SJCRH30 (cell line): ENCODE measurements around the gene TSPAN9. TPM values are rescaled to one million over a fixed set of nuclear protein-coding genes. Genes with fewer than 3 reads are reported as not detected.

Experiments
- DNase-seq, 2 experiments: peaks; one replicate each; pipeline ENCODE4 v3.0.0-alpha.2; 2015 to 2020
- H3K27ac ChIP-seq: fragments of 250-450 bp; sonication (Bioruptor Pico); 2 replicates; pipeline ENCODE4 v1.5.1; 2020; ENCODE audit warnings: mild to moderate bottlenecking, moderate library complexity
- H3K27me3 ChIP-seq: fragments of 250-450 bp; sonication (Bioruptor Pico); 2 replicates; pipeline ENCODE4 v1.5.1; 2020; ENCODE audit warnings: mild to moderate bottlenecking, moderate library complexity
- H3K36me3 ChIP-seq: fragments of 250-450 bp; sonication (Bioruptor Pico); 2 replicates; pipeline ENCODE4 v1.5.1; 2020; ENCODE audit warnings: mild to moderate bottlenecking, moderate library complexity
- H3K4me1 ChIP-seq: fragments of 250-450 bp; sonication (Bioruptor Pico); 2 replicates; pipeline ENCODE4 v1.5.1; 2020; ENCODE audit warnings: mild to moderate bottlenecking, moderate library complexity
- H3K4me3 ChIP-seq: fragments of 250-450 bp; sonication (Bioruptor Pico); 2 replicates; pipeline ENCODE4 v1.5.1; 2020; ENCODE audit warnings: mild to moderate bottlenecking, moderate library complexity
- H3K9me3 ChIP-seq: fragments of 250-450 bp; sonication (Bioruptor Pico); replicated peaks from 2 replicates; pipeline ENCODE4 v1.5.1; 2020; ENCODE audit warnings: mild to moderate bottlenecking, moderate library complexity
- total RNA-seq: library from RNA; depleted of rRNA; stranded (reverse); fragments of >200 nt; shearing (Covaris generic); gene quantifications from 2 replicates; pipeline ENCODE4 v1.2.3, GENCODE V29; 2014

The TSPAN9 gene
- total RNA-seq, 1 experiment from 2014 or later = 210 TPM

- no peak for DNase-seq
- H3K4me3 ChIP-seq = no peak overlapping the region
- H3K27me3 ChIP-seq = no peaks in the 10 kb centered on the region
- H3K36me3 ChIP-seq = peaks cover 40% of the 10 kb centered on the region
- no peaks in the 10 kb centered on the region for H3K9me3 ChIP-seq
- H3K4me1 ChIP-seq = peaks cover 37% of the 10 kb centered on the region
- H3K27ac ChIP-seq = no peak overlapping the region
These were observed 137.6 kb downstream of the TSPAN9 start for GRCh38 chr12:3214526-3215365.

GRCh38 chr12:3215410-3215975 lies 138.3 kb downstream of the TSPAN9 start:
- Histone ChIP-seq H3K4me1 (peaks cover 37% of the 10 kb centered on the region), H3K27me3 (no peaks in the 10 kb centered on the region), H3K4me3 (no peak overlapping the region), H3K27ac (no peak overlapping the region), H3K9me3 (no peaks in the 10 kb centered on the region), H3K36me3 (peaks cover 35% of the 10 kb centered on the region)
- DNase-seq = no peak

GRCh38 chr12:3216097-3216496 lies 138.9 kb downstream of the TSPAN9 start:
- H3K9me3 ChIP-seq = no peaks in the 10 kb centered on the region
- H3K4me3 ChIP-seq = no peak overlapping the region
- H3K27me3 ChIP-seq = no peaks in the 10 kb centered on the region
- H3K27ac ChIP-seq = no peak overlapping the region
- peaks cover 32% of the 10 kb centered on the region for H3K36me3 ChIP-seq
- DNase-seq = no peak
- peaks cover 37% of the 10 kb centered on the region for H3K4me1 ChIP-seq

- Histone ChIP-seq H3K9me3 (no peaks in the 10 kb centered on the region), H3K27ac (peak overlapping the region; percentile 80), H3K4me1 (peaks cover 37% of the 10 kb centered on the region), H3K27me3 (no peaks in the 10 kb centered on the region), H3K36me3 (peaks cover 32% of the 10 kb centered on the region), H3K4me3 (no peak overlapping the region)
- DNase-seq = peak; percentile 66 to 75
These were observed 139.8 kb downstream of the TSPAN9 start for GRCh38 chr12:3216726-3217682.

GRCh38 chr12:3217683-3218079 lies 140.5 kb downstream of the TSPAN9 start:
- Histone ChIP-seq H3K36me3 (peaks cover 30% of the 10 kb centered on the region), H3K27me3 (no peaks in the 10 kb centered on the region), H3K27ac (peak overlapping the region; percentile 80), H3K4me1 (peaks cover 37% of the 10 kb centered on the region), H3K9me3 (no peaks in the 10 kb centered on the region), H3K4me3 (no peak overlapping the region)
- DNase-seq = no peak

GRCh38 chr12:3218228-3219171 lies 141.3 kb downstream of the TSPAN9 start:
- Histone ChIP-seq H3K4me1 (peaks cover 38% of the 10 kb centered on the region), H3K36me3 (peaks cover 32% of the 10 kb centered on the region), H3K27ac (peak overlapping the region; percentile 80), H3K4me3 (no peak overlapping the region; the same call in 1 of the 2 replicates), H3K27me3 (no peaks in the 10 kb centered on the region), H3K9me3 (no peaks in the 10 kb centered on the region)
- peak; percentile 88 to 89 for DNase-seq

- no peaks in the 10 kb centered on the region for H3K9me3 ChIP-seq
- peak overlapping the region; percentile 80 for H3K27ac ChIP-seq
- peaks cover 46% of the 10 kb centered on the region for H3K4me1 ChIP-seq
- H3K27me3 ChIP-seq = no peaks in the 10 kb centered on the region
- no peak for DNase-seq
- H3K4me3 ChIP-seq = no peak overlapping the region
- H3K36me3 ChIP-seq = peaks cover 27% of the 10 kb centered on the region
These were observed 142.1 kb downstream of the TSPAN9 start for GRCh38 chr12:3219233-3219632.

- no peak overlapping the region for H3K27ac ChIP-seq
- no peaks in the 10 kb centered on the region for H3K9me3 ChIP-seq
- H3K27me3 ChIP-seq = no peaks in the 10 kb centered on the region
- H3K4me3 ChIP-seq = no peak overlapping the region
- DNase-seq = no peak
- H3K36me3 ChIP-seq = peaks cover 17% of the 10 kb centered on the region
- H3K4me1 ChIP-seq = peaks cover 58% of the 10 kb centered on the region
These were observed 143.5 kb downstream of the TSPAN9 start for GRCh38 chr12:3220382-3221321.

GRCh38 chr12:3222306-3222705 lies 145.1 kb downstream of the TSPAN9 start:
- peaks cover 18% of the 10 kb centered on the region for H3K36me3 ChIP-seq
- no peaks in the 10 kb centered on the region for H3K9me3 ChIP-seq
- H3K27me3 ChIP-seq = no peaks in the 10 kb centered on the region
- H3K27ac ChIP-seq = no peak overlapping the region
- H3K4me3 ChIP-seq = no peak overlapping the region
- H3K4me1 ChIP-seq = peaks cover 60% of the 10 kb centered on the region
- DNase-seq = no peak

- H3K27me3 ChIP-seq = no peaks in the 10 kb centered on the region
- H3K4me1 ChIP-seq = peaks cover 53% of the 10 kb centered on the region
- H3K9me3 ChIP-seq = no peaks in the 10 kb centered on the region
- no peak overlapping the region for H3K4me3 ChIP-seq
- H3K36me3 ChIP-seq = peaks cover 24% of the 10 kb centered on the region
- no peak for DNase-seq
- no peak overlapping the region for H3K27ac ChIP-seq
These were observed 145.8 kb downstream of the TSPAN9 start for GRCh38 chr12:3222979-3223378.

- Histone ChIP-seq H3K27me3 (no peaks in the 10 kb centered on the region), H3K9me3 (no peaks in the 10 kb centered on the region), H3K27ac (peak overlapping the region; percentile 99), H3K36me3 (peaks cover 32% of the 10 kb centered on the region), H3K4me3 (no peak overlapping the region), H3K4me1 (peaks cover 45% of the 10 kb centered on the region)
- no peak for DNase-seq
These were observed 146.7 kb downstream of the TSPAN9 start for GRCh38 chr12:3223601-3224529.

- peak overlapping the region; percentile 99 for H3K27ac ChIP-seq
These were observed 147.3 kb downstream of the TSPAN9 start for GRCh38 chr12:3224530-3224903.

More at GRCh38 chr12:3224530-3224903, 147.3 kb downstream of the TSPAN9 start:
- Histone ChIP-seq H3K4me1 (peaks cover 45% of the 10 kb centered on the region), H3K9me3 (no peaks in the 10 kb centered on the region), H3K36me3 (peaks cover 33% of the 10 kb centered on the region), H3K4me3 (no peak overlapping the region; the same call in 1 of the 2 replicates), H3K27me3 (no peaks in the 10 kb centered on the region)
- DNase-seq = peak; percentile 85 to 86
